GM10847 (cell line): ENCODE measurements around the gene GAS2L1.

Experiments used
- POLR2A ChIP-seq: IDR thresholded peaks from 2 replicates; pipeline ENCODE4 v1.6.1; 2011; ENCODE audit not compliant: insufficient read length; ENCODE audit errors: extremely low read depth

Gene GAS2L1

GRCh38 chr22:29310065-29310862 is 3.8 kb downstream of the GAS2L1 start:
- no peak for TF ChIP-seq POLR2A

- no peak for TF ChIP-seq POLR2A
Observed at GRCh38 chr22:29310863-29311339, 4.5 kb downstream of the GAS2L1 start.

- no peak for TF ChIP-seq POLR2A
Observed at GRCh38 chr22:29311464-29312217, 5.2 kb downstream of the GAS2L1 start.

- TF ChIP-seq POLR2A = no peak
Observed at GRCh38 chr22:29312218-29313125, 6.0 kb downstream of the GAS2L1 start.

- TF ChIP-seq POLR2A = no peak
Observed at GRCh38 chr22:29313126-29313575, 6.7 kb downstream of the GAS2L1 start.

GRCh38 chr22:29313576-29314466 is 7.4 kb downstream of the GAS2L1 start:
- TF ChIP-seq POLR2A = no peak

- TF ChIP-seq POLR2A = no peak
Observed at GRCh38 chr22:29314537-29315285, 8.3 kb downstream of the GAS2L1 start.

GRCh38 chr22:29315286-29316140 is 9.1 kb downstream of the GAS2L1 start, which contains the start of gene RASL10A:
Gene RASL10A (minus strand): TSS chr22:29315697. CDS start chr22:29315246, 451 bp downstream.
- TF ChIP-seq POLR2A = no peak

GRCh38 chr22:29316141-29316828 is 9.8 kb downstream of the GAS2L1 start:
- no peak for TF ChIP-seq POLR2A

- no peak for TF ChIP-seq POLR2A
Observed at GRCh38 chr22:29317827-29318454, 11.5 kb downstream of the GAS2L1 start.

GRCh38 chr22:29319072-29319471 is 12.6 kb downstream of the GAS2L1 start:
- no peak for TF ChIP-seq POLR2A
